T follicular helper cell (primary cell): ENCODE measurements around the gene DPEP1.
"Not testable (repeated sequence)": the region's sequence is repeated elsewhere in the genome, so short reads cannot be mapped to it uniquely, and the experiment has no call there.

Experiments
- DNase-seq: peaks from one replicate; pipeline ENCODE4 v3.0.0-alpha.2; 2020; ENCODE audit warnings: low read depth

Gene DPEP1

GRCh38 chr16:89577055-89577759, 36.2 kb upstream of the DPEP1 start:
- no peak for DNase-seq

- no peak for DNase-seq
Measured at GRCh38 chr16:89579351-89579750, 34.1 kb upstream of the DPEP1 start.

GRCh38 chr16:89581045-89581695, 32.3 kb upstream of the DPEP1 start:
- no peak for DNase-seq

- DNase-seq: no peak
Measured at GRCh38 chr16:89581861-89582563, 31.4 kb upstream of the DPEP1 start.

- DNase-seq: no peak
Measured at GRCh38 chr16:89582614-89583196, 30.7 kb upstream of the DPEP1 start.

- DNase-seq: no peak
Measured at GRCh38 chr16:89583197-89583894, 30.1 kb upstream of the DPEP1 start.

- DNase-seq: no peak
Measured at GRCh38 chr16:89583895-89584644, 29.4 kb upstream of the DPEP1 start.

- DNase-seq: no peak
Measured at GRCh38 chr16:89584768-89585549, 28.5 kb upstream of the DPEP1 start.

- DNase-seq: no peak
Measured at GRCh38 chr16:89586218-89586617, 27.2 kb upstream of the DPEP1 start.

- DNase-seq: no peak
Measured at GRCh38 chr16:89586853-89587252, 26.6 kb upstream of the DPEP1 start.

GRCh38 chr16:89587676-89588075, 25.8 kb upstream of the DPEP1 start:
- DNase-seq: not testable (repeated sequence)

- DNase-seq: no peak
Measured at GRCh38 chr16:89588413-89589109, 24.9 kb upstream of the DPEP1 start.

GRCh38 chr16:89589241-89589926, 24.1 kb upstream of the DPEP1 start:
- DNase-seq: no peak

GRCh38 chr16:89593841-89594240, 19.6 kb upstream of the DPEP1 start:
- DNase-seq: peak; percentile 48

GRCh38 chr16:89595330-89596060, 17.9 kb upstream of the DPEP1 start:
- DNase-seq: no peak

GRCh38 chr16:89596061-89596689, 17.3 kb upstream of the DPEP1 start:
- no peak for DNase-seq

- DNase-seq: no peak
Measured at GRCh38 chr16:89596957-89597649, 16.3 kb upstream of the DPEP1 start.
